ENCODE measurements around the gene ZNF821.
A peak's percentile ranks its signal among the peaks of the same experiment; 100 is the strongest.
"Not testable (repeated sequence)": the region's sequence is repeated elsewhere in the genome, so short reads cannot be mapped to it uniquely, and the experiment has no call there.

Gene ZNF821

DNA sequence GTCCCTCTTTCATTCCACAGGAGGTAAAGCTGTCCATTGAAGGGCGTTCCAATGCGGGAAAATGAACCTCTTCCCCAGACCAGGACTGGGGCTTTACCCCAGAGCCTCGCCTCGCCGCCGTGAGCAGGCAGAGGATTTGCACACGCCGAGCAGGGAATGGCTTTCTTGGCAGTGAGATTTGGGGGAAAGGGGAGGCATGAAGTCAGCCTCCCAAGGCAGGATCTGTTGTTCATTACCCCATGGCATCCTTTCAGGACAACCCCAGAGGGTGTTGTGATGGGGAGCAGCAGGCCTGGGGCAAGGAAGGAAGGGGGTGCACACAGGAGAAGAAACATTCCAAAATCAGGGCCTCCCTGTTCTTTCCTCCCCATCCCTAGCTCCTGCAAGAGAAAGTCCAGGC lies 32.2 kb downstream of the ZNF821 start:
- peaks cover 87 to 95% (median 90%) of the 10 kb centered on the region in 11 experiments for H3K36me3 ChIP-seq
- H3K27me3 ChIP-seq, result no peaks in the 10 kb centered on the region
- H3K4me1 ChIP-seq, result peaks cover 7 to 25% (median 14%) of the 10 kb centered on the region in 10 experiments
- no peak overlapping the region for H3K27ac ChIP-seq
- H3K9ac ChIP-seq, result no peak overlapping the region; a peak in 1 of 22 replicates
- no peak for TF ChIP-seq Cebpa-rat (IDR thresholded peaks at IDR 0.05)
- H3K9me3 ChIP-seq (replicated peaks in 1 of 11), result no peaks in the 10 kb centered on the region
- H3K4me2 ChIP-seq, result no peak overlapping the region
- H3K4me3 ChIP-seq, result no peak overlapping the region
- peaks cover 41 to 99% (median 83%) of the 10 kb centered on the region in 11 experiments for H4K20me1 ChIP-seq

DNA sequence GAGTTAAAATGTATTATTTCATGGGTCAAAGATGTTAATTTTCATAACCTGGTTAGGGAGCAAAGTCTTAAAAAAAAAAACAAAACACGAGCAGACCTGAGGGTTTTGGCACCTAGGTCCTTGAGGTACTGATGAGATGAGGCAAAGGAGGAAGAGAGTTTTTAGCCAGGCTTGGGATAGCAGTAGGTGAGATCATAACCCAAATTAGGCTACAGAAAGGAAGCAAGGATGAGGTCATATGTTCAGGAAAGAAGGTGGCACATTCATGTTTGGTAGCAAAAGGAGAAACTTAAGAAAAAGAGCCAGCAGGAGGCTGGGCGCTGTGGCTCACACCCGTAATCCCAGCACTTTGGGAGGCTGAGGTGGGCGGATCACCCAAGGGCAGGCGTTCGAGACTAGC lies 35.4 kb downstream of the ZNF821 start:
- H3K36me3 ChIP-seq, result peaks cover 59 to 64% (median 60%) of the 10 kb centered on the region in 11 experiments
- H3K27me3 ChIP-seq, result no peaks in the 10 kb centered on the region
- no peak overlapping the region for H3K27ac ChIP-seq
- H3K9ac ChIP-seq, result peak overlapping the region in 1 of 11 experiments; percentile 35; a peak in 1 of 22 replicates
- 0 out of 22 replicates have a peak overlapping the region, but pooled peaks of 1 of the 11 experiments have one; percentile 0 for H3K4me2 ChIP-seq
- H3K9me3 ChIP-seq (replicated peaks in 1 of 11), result no peaks in the 10 kb centered on the region
- no peak overlapping the region for H3K4me3 ChIP-seq
- no peak for TF ChIP-seq Cebpa-rat (IDR thresholded peaks at IDR 0.05)
- H3K4me1 ChIP-seq, result peaks cover 15 to 35% (median 26%) of the 10 kb centered on the region in 10 experiments
- peaks cover 12 to 76% (median 53%) of the 10 kb centered on the region in 11 experiments; a peak in 19 of 22 replicates for H4K20me1 ChIP-seq

DNA sequence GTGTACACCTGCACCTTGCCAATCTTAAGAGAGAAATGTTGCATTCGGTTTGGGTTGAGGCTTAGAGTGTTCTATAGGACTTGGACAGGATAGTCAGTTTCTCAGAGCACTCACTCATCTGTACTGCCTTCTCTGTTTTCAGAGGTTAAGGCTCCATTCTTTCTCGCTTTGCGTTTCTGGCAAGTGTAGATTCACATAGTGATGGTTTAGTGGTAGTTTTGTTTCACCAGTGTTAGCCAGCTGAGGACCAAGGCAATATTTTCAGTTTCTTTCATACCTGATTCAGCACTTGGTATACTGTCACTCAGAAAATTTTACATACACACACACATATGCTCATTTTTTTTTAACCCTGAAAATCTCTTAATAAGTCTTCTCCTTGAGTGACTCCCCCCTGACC lies 36.9 kb downstream of the ZNF821 start:
- peaks cover 44 to 48% (median 45%) of the 10 kb centered on the region in 11 experiments for H3K36me3 ChIP-seq

DNA sequence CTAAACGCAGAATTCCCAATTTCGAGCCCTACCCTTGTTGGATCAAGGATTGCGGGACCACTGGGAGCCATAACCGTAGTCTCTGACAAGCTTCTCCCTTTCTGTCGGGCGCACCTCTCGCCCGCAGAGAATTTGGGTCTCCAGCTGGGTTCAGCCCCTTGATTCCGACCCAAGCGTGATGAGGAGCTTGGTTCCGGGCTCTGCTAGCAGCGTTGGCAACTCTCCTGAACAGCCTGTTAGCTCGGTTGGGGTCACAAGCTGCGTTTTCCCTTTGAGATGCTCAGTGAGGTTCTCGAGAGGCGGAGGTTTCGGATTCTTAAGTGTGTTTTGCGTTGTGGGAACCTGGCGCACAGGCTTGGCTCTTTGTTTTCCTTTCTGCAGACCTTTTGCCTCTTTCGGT lies 37.6 kb downstream of the ZNF821 start:
- H3K27me3 ChIP-seq, result no peaks in the 10 kb centered on the region
- H3K4me3 ChIP-seq, result peak overlapping the region; percentile 98 to 100 (median 100)
- H3K27ac ChIP-seq, result peak overlapping the region; percentile 84 to 93 (median 91)
- peak overlapping the region; percentile 93 to 98 (median 95) for H3K9ac ChIP-seq
- peaks cover 23 to 47% (median 35%) of the 10 kb centered on the region in 10 experiments for H3K4me1 ChIP-seq
- TF ChIP-seq Cebpa-rat (IDR thresholded peaks at IDR 0.05), result no peak
- H3K9me3 ChIP-seq (replicated peaks in 1 of 11), result no peaks in the 10 kb centered on the region
- peak overlapping the region; percentile 89 to 100 (median 92) for H3K4me2 ChIP-seq
- peaks cover 0 to 54% (median 33%) of the 10 kb centered on the region in 11 experiments; a peak in 18 of 22 replicates for H4K20me1 ChIP-seq
- H3K36me3 ChIP-seq, result peaks cover 37 to 42% (median 39%) of the 10 kb centered on the region in 11 experiments

More for the DNA sequence above, 36.9 kb downstream of the ZNF821 start:
- no peaks in the 10 kb centered on the region for H3K9me3 ChIP-seq (replicated peaks in 1 of 11)
- peak overlapping the region; percentile 89 to 100 (median 92) for H3K4me2 ChIP-seq
- peak overlapping the region; percentile 93 to 98 (median 95) for H3K9ac ChIP-seq
- H3K27me3 ChIP-seq, result no peaks in the 10 kb centered on the region
- H3K4me1 ChIP-seq, result peaks cover 20 to 45% (median 32%) of the 10 kb centered on the region in 10 experiments
- peak overlapping the region in 3 of 11 experiments; percentile 89 to 93 (median 92); a peak in 2 of 22 replicates for H3K27ac ChIP-seq
- H3K4me3 ChIP-seq, result peak overlapping the region; percentile 98 to 100 (median 100)
- TF ChIP-seq Cebpa-rat (IDR thresholded peaks at IDR 0.05), result no peak
- H4K20me1 ChIP-seq, result peaks cover 5 to 61% (median 40%) of the 10 kb centered on the region in 11 experiments; a peak in 18 of 22 replicates

DNA sequence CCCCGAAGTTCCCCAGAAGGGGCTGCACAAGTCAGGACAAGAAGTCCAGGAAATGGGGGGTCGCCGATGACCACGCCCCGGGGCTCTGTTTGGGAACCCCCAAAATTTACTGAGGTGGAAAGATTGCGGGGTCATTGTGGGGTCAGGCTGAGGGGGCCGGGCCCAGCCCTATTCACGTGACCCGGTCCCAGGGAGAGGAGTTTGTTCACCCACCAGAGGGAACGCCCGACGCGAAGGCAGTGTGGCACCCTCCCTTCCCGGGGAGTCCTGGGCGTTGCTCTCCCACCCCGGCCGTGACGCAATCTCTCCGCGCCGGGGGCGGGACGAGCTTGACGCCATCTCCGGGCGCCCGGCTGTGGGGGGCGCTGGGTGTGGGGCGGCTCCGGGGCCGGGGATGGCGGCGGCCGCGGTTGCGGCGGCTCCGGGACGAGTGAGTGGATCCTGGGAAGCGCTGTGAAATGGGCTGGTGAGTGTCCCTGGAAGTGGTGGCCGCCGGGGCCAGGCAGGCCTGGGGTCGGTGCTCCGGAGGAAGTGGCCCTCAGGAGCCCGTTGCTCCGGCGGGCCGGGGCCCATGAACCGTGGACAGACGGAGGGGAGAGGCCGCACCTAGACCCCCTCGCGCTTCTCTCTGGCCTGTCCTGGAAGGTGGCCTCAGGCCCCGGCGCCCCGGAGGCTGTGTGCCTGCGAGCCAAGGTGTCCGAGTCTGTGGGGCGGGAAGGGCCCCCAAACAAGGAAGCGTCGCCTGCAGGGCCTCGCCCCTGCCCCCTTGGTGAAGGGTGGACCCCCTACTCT lies 38.1 kb downstream of the ZNF821 start, which contains the start of gene ATXN1L:
Gene ATXN1L, plus strand, starts transcription at position 338 of the 792 bp plus-strand sequence. CDS start 3,765 bp downstream, outside the sequence.
- Histone ChIP-seq H3K9ac (peak within 1 kb of the TSS; percentile 93 to 98 (median 95)), H4K20me1 (peaks cover 0 to 48% (median 27%) of the 10 kb centered on the region in 11 experiments; a peak in 18 of 22 replicates), H3K9me3 (replicated peaks in 1 of 11) (no peaks in the 10 kb centered on the region), H3K36me3 (peaks cover 31 to 36% (median 33%) of the 10 kb centered on the region in 11 experiments), H3K27me3 (no peaks in the 10 kb centered on the region), H3K27ac (peak within 1 kb of the TSS; percentile 84 to 93 (median 91)), H3K4me1 (peaks cover 23 to 47% (median 35%) of the 10 kb centered on the region in 10 experiments), H3K4me2 (peak within 1 kb of the TSS; percentile 89 to 100 (median 93)), H3K4me3 (peak within 1 kb of the TSS; percentile 98 to 100 (median 100))
- peak in 7 of 11 experiments; percentile 27 to 81 (median 52); a peak in 6 of 22 replicates for TF ChIP-seq Cebpa-rat (IDR thresholded peaks at IDR 0.05)

DNA sequence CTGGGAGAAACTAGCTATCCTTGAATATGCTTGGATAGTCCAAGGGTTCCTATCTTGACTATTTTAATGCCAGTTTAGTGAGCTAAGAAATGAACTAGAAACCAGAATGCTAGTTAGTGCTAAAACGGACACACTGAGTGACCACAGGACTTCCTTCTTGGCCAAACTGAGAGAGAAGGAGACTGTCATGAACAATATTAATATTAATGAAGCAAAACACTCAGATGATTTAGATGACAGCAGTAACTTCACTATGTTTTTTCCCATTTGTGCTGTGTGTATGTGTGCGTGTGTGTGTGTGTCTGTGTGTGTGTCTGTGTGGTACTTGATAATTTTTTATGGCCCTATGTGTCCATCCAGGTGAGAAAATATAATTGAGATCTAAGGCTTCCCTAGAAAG lies 40.4 kb downstream of the ZNF821 start:
- H3K27ac ChIP-seq, result no peak overlapping the region
- H3K27me3 ChIP-seq, result no peaks in the 10 kb centered on the region
- peaks cover 21 to 47% (median 35%) of the 10 kb centered on the region in 10 experiments for H3K4me1 ChIP-seq
- peaks cover 0 to 26% (median 18%) of the 10 kb centered on the region in 11 experiments; a peak in 18 of 22 replicates for H4K20me1 ChIP-seq
- no peak for TF ChIP-seq Cebpa-rat (IDR thresholded peaks at IDR 0.05)
- H3K9ac ChIP-seq, result no peak overlapping the region
- peak overlapping the region in 2 of 11 experiments; percentile 40 to 62; a peak in 4 of 22 replicates for H3K4me2 ChIP-seq
- peaks cover 9 to 13% (median 10%) of the 10 kb centered on the region in 11 experiments for H3K36me3 ChIP-seq
- no peak overlapping the region for H3K4me3 ChIP-seq
- H3K9me3 ChIP-seq (replicated peaks in 1 of 11), result no peaks in the 10 kb centered on the region

DNA sequence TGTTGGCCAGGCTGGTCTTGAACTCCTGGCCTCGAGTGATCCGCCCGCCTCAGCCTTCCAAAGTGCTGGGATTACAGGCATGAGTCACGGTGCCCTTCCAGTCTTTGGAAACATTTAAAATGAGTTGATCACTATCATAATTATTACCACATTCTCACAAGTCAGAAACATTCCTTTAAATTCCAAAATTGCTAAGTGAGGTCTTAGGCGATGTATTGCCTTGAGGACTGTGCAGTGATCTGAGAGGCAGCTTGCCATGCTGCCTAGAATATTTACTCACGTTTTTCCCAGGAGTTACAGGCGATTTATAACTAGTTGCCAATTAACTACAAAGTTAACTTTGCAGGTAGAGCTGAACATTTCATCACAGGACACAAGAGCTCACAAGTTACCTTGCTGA lies 43.9 kb downstream of the ZNF821 start:
- H3K27me3 ChIP-seq, result no peaks in the 10 kb centered on the region
- H3K4me1 ChIP-seq, result peaks cover 9 to 26% (median 13%) of the 10 kb centered on the region in 10 experiments
- H3K4me2 ChIP-seq, result no peak overlapping the region
- H3K9me3 ChIP-seq (replicated peaks in 1 of 11), result no peaks in the 10 kb centered on the region
- no peaks in the 10 kb centered on the region for H4K20me1 ChIP-seq
- no peak overlapping the region for H3K9ac ChIP-seq
- no peak for TF ChIP-seq Cebpa-rat (IDR thresholded peaks at IDR 0.05)
- no peak overlapping the region for H3K27ac ChIP-seq
- H3K4me3 ChIP-seq, result no peak overlapping the region
- H3K36me3 ChIP-seq, result no peaks in the 10 kb centered on the region

DNA sequence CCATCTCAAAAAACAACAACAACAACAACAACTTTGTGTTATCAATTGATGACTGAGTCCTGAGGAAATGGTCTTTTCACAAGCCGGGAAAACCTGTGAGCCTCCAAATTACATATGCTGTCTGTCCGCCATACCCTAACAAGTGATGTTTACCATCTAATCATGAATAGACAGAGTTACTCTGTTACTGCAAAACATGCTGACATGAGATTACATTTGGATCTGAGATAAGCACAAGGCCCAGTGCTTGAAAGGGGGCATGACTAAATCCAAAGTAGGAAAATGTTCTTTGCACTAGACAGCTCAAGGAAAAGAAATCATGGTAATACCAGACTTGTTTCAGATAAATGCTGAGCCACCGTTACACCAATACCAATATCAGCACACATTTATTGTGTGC lies 46.8 kb downstream of the ZNF821 start:
- H3K9ac ChIP-seq, result no peak overlapping the region
- no peaks in the 10 kb centered on the region for H4K20me1 ChIP-seq

DNA sequence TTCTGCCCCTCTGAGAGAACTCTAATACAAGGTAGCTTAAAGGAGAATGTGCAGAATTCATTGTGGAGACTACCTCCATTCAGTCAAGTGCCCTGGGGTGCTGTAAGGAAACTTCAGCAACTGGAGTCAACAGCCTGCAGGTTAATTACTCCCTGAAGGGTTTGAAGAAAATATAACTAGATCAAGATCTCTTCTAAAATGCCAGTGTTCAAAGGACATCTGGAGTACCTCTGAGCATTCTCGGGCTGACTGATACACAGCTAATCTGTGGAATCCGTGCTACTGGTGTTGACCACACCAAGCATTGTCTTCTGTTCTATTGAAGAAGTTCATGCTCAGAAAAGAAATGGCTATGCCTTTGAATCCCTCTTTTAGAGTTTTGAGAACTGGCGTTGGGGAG lies 49.7 kb downstream of the ZNF821 start:
- no peak overlapping the region for H3K4me2 ChIP-seq
- no peaks in the 10 kb centered on the region for H4K20me1 ChIP-seq
- H3K36me3 ChIP-seq, result no peaks in the 10 kb centered on the region
- H3K27ac ChIP-seq, result no peak overlapping the region
- 0 out of 20 replicates have a peak, but pooled peaks cover 0 to 5% (median 0%) of the 10 kb centered on the region in 10 experiments for H3K4me1 ChIP-seq
- no peak overlapping the region for H3K9ac ChIP-seq
- H3K27me3 ChIP-seq, result no peaks in the 10 kb centered on the region
- no peak for TF ChIP-seq Cebpa-rat (IDR thresholded peaks at IDR 0.05)
- H3K9me3 ChIP-seq (replicated peaks in 1 of 11), result no peaks in the 10 kb centered on the region
- H3K4me3 ChIP-seq, result no peak overlapping the region

More for the DNA sequence above, 46.8 kb downstream of the ZNF821 start:
- Histone ChIP-seq H3K27me3 (no peaks in the 10 kb centered on the region), H3K9me3 (replicated peaks in 1 of 11) (no peaks in the 10 kb centered on the region), H3K4me2 (no peak overlapping the region), H3K4me1 (peaks cover 0 to 6% (median 4%) of the 10 kb centered on the region in 10 experiments; a peak in 14 of 20 replicates), H3K4me3 (no peak overlapping the region), H3K27ac (no peak overlapping the region), H3K36me3 (no peaks in the 10 kb centered on the region)
- TF ChIP-seq Cebpa-rat (IDR thresholded peaks at IDR 0.05), result no peak

DNA sequence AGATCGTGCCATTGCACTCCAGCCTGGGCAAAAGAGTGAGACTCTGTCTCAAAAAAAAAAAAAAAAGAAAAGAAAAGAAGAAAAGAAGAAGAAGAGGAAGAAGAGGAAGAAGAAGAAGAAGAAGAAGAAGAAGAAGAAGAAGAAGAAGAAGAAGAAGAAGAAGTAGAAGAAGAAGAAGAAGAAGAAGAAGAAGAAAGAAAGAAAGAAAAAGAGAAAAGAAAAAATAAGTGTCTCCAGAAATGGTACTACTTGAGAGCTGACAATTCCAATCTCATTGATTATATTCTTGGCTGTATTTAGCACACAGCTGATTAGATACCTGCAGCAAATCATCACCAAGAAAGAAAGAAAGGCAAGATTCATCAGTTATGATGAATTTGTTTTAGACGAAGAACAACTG lies 51.9 kb downstream of the ZNF821 start:
- H3K9ac ChIP-seq; H3K4me2 ChIP-seq; H3K36me3 ChIP-seq; H4K20me1 ChIP-seq; H3K27ac ChIP-seq; H3K4me1 ChIP-seq; H3K9me3 ChIP-seq (replicated peaks in 1 of 11); H3K27me3 ChIP-seq; H3K4me3 ChIP-seq: not testable (repeated sequence)

DNA sequence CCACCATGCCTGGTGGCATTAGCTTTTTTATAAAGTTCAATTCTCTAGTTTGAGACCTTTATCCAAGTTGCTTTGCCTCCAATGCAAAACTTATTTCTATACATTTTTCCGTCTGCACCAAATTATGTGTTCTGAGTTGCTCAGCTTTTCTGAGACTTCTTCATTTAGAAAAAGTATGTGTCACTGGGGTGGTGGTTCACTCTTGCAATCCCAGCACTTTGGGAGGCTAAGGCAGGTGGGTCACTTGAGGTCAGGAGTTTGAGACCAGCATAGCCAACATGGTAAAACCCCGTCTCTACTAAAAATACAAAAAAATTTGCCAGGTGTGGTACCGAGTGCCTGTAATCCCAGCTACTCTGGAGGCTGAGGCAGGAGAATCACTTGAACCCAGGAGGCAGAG lies 52.3 kb downstream of the ZNF821 start:
- not testable (repeated sequence) for H4K20me1 ChIP-seq; H3K9ac ChIP-seq; H3K27me3 ChIP-seq; H3K4me3 ChIP-seq; H3K9me3 ChIP-seq (replicated peaks in 1 of 11); H3K4me1 ChIP-seq; H3K27ac ChIP-seq; H3K36me3 ChIP-seq; H3K4me2 ChIP-seq

Data from BLaER1 treated with 17β-estradiol and CSF1 and Interleukin-3, amounts not matched to agents 10 nM and 100 nM (cell line).